OCI-LY1 (cell line): ENCODE results near the gene IL6R.

Experiments used
- EZH2 ChIP-seq: fragments of 200-600 bp; sonication (generic), shearing (Covaris generic); IDR thresholded peaks from 2 replicates; pipeline ENCODE4 v1.8.0; 2017; ENCODE audit warnings: borderline replicate concordance, mixed run types, mild to moderate bottlenecking, antibody characterized with exemption, low read length, moderate library complexity, mixed read lengths
- TF ChIP-seq, protein P1 (sequence below): fragments of 200-600 bp; sonication (generic), shearing (Covaris generic); IDR thresholded peaks from 2 replicates; pipeline ENCODE4 v1.5.1; 2017; ENCODE audit warnings: mild to moderate bottlenecking, antibody characterized with exemption, low read length, moderate library complexity, mixed read lengths

DNA sequence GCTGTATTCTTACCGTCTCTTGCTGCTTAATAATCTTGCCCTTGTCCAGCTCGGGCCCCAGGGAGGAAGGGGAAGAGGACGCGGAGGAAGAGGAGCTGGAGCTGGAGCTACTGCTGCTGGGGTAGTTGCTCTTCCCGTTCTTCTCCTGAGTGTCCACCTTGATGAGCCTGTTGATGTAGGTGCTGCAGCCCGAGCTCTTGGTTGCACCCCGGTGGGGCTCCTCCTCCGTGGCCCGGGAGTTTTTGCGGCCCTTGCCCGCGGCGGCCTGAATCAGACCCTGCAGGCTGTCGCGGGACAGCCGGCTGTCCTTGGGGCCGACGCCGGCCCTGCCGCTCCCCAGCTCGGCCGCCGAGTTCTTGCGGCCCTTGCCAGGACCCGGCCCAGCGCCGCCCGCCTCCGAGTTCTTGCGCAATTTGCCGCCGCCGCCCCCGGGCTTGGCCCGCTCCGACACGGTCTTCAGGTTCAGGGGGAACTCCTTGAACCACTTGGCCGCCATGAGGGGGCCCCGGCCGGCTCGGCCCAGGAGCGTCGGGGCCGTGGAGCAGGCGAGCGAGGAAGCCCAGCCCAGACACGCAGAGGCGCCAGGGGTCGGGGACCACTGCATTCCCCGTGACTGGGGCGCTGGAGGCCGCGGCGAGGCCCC lies 96.4 kb downstream of the IL6R start:
- TF ChIP-seq, protein P1, sequence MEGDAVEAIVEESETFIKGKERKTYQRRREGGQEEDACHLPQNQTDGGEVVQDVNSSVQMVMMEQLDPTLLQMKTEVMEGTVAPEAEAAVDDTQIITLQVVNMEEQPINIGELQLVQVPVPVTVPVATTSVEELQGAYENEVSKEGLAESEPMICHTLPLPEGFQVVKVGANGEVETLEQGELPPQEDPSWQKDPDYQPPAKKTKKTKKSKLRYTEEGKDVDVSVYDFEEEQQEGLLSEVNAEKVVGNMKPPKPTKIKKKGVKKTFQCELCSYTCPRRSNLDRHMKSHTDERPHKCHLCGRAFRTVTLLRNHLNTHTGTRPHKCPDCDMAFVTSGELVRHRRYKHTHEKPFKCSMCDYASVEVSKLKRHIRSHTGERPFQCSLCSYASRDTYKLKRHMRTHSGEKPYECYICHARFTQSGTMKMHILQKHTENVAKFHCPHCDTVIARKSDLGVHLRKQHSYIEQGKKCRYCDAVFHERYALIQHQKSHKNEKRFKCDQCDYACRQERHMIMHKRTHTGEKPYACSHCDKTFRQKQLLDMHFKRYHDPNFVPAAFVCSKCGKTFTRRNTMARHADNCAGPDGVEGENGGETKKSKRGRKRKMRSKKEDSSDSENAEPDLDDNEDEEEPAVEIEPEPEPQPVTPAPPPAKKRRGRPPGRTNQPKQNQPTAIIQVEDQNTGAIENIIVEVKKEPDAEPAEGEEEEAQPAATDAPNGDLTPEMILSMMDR, result no peak
- no peak for TF ChIP-seq EZH2
